HG03095 (cell line): Measurements from ENCODE around the gene LRRTM4.

Experiments used
- ATAC-seq: cut with Tn5 transposase; IDR thresholded peaks from one replicate; pipeline ENCODE4 v1.9.1; 2021; ENCODE audit warnings: moderate library complexity; ENCODE audit not compliant: unreplicated experiment

Gene LRRTM4

GRCh38 chr2:77009307-77009706 lies 512.9 kb downstream of the LRRTM4 start:
- ATAC-seq = no peak

GRCh38 chr2:77008853-77009252 lies 513.3 kb downstream of the LRRTM4 start:
- no peak for ATAC-seq

- ATAC-seq = no peak
Observed at GRCh38 chr2:77007686-77008085, 514.5 kb downstream of the LRRTM4 start.

GRCh38 chr2:77005522-77005921 lies 516.7 kb downstream of the LRRTM4 start:
- ATAC-seq = no peak

GRCh38 chr2:77001895-77002294 lies 520.3 kb downstream of the LRRTM4 start:
- no peak for ATAC-seq

GRCh38 chr2:76998704-76999103 lies 523.5 kb downstream of the LRRTM4 start:
- ATAC-seq = no peak

- no peak for ATAC-seq
Observed at GRCh38 chr2:76998152-76998551, 524.0 kb downstream of the LRRTM4 start.

GRCh38 chr2:76997296-76997695 lies 524.9 kb downstream of the LRRTM4 start:
- no peak for ATAC-seq

GRCh38 chr2:76985387-76986136 lies 536.6 kb downstream of the LRRTM4 start:
- no peak for ATAC-seq

GRCh38 chr2:76984359-76984758 lies 537.8 kb downstream of the LRRTM4 start:
- ATAC-seq = no peak

- no peak for ATAC-seq
Observed at GRCh38 chr2:76980067-76980787, 541.9 kb downstream of the LRRTM4 start.

- no peak for ATAC-seq
Observed at GRCh38 chr2:76977846-76978727, 544.1 kb downstream of the LRRTM4 start.

- ATAC-seq = no peak
Observed at GRCh38 chr2:76975752-76976151, 546.4 kb downstream of the LRRTM4 start.

- no peak for ATAC-seq
Observed at GRCh38 chr2:76973610-76974009, 548.6 kb downstream of the LRRTM4 start.

- ATAC-seq = no peak
Observed at GRCh38 chr2:76965772-76966171, 556.4 kb downstream of the LRRTM4 start.

GRCh38 chr2:76958749-76959148 lies 563.4 kb downstream of the LRRTM4 start:
- ATAC-seq = no peak

- ATAC-seq = no peak
Observed at GRCh38 chr2:76953733-76954347, 568.3 kb downstream of the LRRTM4 start.

GRCh38 chr2:76946631-76947145 lies 575.5 kb downstream of the LRRTM4 start:
- no peak for ATAC-seq

- no peak for ATAC-seq
Observed at GRCh38 chr2:76940559-76940958, 581.6 kb downstream of the LRRTM4 start.

GRCh38 chr2:76938153-76938552 lies 584.0 kb downstream of the LRRTM4 start:
- ATAC-seq = no peak

- ATAC-seq = no peak
Observed at GRCh38 chr2:76932550-76932949, 589.6 kb downstream of the LRRTM4 start.
